ENCODE data around the gene CST1. TPM values are rescaled to one million over a fixed set of nuclear protein-coding genes. Genes with fewer than 3 reads are reported as not detected.
"Not testable (repeated sequence)": the region's sequence is repeated elsewhere in the genome, so short reads cannot be mapped to it uniquely, and the experiment has no call there.

CST1 gene
- total RNA-seq, 1 donor from 2014 or later: not detected

DNA sequence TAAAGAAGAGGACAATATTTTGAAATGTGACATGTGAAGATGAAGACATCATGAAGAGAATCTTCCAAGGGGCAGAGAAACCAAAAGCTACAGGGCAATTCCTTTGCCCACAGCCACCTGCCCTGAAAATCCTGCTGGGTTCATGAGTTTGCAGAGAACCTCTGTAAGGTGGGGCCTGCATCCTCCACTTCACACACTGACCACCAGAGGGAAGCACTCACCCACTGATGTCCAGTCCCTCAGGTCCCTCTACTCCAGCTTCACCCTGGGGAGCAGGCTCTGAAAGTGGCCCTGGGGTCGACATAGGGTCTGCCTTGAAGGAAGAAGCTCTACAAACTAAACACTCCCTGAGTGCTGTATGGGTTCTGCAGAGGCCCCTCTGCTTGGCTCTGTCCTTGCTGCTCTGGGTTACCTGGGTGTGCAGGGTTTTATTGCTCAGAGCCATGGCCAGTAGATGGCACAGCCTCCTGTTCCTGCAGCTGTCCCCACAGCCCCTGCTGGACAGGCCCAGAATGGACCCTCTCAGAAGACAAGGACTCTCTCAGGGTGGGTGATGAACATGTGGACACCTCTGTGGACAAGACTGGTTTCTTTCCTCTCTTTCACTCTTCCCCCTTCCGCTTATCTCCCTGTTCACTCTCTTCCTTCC, 27.0 kb downstream of the CST1 start:
- intact Hi-C loops (cut with micrococcal nuclease); DNase-seq: not testable (repeated sequence)
- peak; percentile 63 for ATAC-seq

DNA sequence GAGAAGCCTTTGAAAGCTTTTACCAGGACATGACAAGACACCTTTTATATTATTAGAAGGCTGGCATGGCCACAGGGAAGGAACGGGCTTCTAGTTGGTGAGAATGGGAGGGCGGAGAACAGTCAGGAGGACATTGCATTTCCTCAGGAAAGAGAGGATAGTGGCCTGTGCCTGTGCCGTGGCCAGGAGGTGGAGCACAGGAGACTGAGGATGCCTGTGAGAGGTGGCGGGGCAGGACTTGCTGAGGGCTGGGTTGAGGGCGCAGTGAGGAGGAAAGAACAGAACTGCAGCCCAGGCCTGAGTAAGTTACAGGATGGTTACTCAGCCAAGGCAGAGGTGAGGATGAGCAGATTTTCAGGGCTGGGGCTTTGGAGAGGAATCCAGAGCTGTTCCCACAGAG, 27.9 kb downstream of the CST1 start:
- intact Hi-C loops (cut with micrococcal nuclease); DNase-seq; ATAC-seq: not testable (repeated sequence)

DNA sequence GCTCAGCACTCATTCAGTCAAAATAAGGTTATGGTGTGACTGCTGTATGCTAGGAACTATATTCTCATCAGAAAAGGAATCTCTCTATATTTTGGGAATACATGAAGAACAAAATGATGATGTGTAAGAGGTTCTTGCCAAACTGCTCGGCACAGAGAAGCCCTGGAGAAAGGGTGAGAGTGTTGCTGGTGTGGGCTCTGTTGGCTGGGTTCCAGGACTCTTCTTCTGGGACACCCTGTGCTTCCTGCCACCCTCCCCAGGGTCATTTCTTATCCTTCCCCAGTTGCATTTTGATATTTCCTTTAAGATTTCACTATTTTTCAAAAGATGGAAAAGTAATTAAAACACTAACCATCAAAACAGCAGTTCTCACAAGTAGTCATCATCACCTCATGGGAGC, 28.8 kb downstream of the CST1 start:
- peak; percentile 64 for ATAC-seq
- no peak for DNase-seq
- intact Hi-C loops (cut with micrococcal nuclease): no loop called here

DNA sequence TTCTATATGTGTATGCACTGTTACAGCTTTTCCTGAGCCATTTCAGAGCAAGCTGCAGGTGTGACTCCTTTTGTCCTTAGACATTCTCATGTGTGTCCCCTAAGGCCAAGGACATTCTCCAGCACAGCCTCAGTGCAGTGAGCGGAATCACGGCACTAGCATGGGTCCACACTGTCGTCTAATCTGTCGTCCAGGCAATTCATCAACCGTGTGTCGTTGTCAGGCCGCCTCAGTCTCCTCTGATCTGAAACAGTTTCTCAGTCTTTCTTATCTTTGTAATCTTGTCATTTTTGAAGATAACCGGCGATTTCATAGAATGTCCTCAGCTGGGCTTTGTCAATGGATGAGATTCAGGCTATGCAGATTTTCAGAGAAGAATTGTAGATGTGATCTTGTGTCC, 31.4 kb downstream of the CST1 start:
- intact Hi-C loops (cut with micrococcal nuclease); ATAC-seq; DNase-seq: not testable (repeated sequence)

DNA sequence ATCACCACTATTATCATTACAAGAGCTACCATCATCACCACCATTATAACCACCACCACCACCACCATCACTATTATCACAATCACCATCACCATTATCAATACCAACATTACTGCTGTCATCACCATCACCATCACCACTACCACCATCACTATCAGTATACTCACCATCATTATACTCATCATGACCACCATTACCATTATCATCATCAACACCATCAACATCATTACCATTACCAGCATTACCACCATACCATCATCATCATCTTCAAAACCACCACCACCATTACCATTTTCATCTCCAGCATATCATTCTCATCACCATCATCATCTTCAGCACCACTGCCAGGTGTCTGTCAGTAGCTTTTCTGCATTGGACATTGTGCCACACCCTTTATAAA, 39.0 kb downstream of the CST1 start:
- not testable (repeated sequence) for ATAC-seq

DNA sequence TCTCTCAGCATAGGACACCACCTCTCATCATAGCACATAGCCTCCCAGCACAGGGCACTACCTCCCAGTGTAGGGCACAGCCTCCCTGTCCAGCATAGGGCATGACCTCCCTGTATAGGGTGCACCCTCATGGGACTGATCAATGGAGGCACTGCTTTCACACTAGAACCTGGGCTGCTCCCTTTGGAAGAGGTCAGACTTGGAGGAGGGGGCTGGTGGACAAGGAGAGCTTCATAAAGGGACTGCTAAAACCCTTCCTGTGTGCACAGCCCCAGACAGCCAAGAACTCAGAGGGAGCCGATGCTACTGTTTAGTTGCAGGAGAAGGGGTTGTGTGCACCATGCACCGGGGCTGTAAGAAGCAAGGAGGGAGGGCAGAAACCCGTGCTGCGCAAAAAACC, 40.0 kb downstream of the CST1 start:
- DNase-seq: no peak
- intact Hi-C loops (cut with micrococcal nuclease): no loop called here
- ATAC-seq: no peak

More for the DNA sequence above, 39.0 kb downstream of the CST1 start:
- intact Hi-C loops (cut with micrococcal nuclease); DNase-seq: not testable (repeated sequence)

DNA sequence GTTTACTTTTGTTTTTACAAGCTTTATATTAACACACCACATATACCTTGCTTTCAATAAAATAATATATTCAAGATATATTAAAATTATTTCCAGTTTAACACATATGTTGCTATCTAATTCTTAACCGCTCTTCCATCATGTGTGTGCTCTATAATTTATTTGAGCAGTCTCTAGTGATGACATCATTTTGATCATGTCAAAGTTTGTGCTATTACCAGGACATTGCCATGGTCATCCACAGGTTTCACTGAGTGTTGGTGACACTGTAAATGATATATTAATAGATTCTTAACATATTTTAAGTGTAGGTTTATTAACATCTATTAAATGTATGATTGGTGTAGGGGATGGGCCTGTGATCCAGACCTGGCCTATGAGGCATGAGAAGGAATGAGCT, 44.8 kb downstream of the CST1 start:
- intact Hi-C loops (cut with micrococcal nuclease): no loop called here
- DNase-seq (no peak), ATAC-seq (no peak)

DNA sequence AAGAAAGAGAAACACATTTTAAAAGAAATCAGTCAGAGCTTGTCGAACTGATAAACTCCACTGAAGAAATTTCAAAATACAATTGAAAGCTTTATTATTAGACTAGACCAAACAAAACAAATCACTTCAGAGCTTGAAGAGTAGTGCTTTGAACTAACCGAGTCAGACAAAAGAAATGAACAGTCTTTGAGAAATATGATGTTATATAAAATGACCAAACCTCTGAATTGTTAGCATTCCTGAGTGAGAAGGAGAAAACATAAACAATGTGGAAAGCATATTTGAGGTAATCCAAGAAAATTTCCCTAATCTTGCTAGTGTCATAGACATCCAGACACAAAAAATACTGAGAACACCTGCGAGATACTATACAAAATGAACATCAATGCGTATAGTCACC, 48.7 kb downstream of the CST1 start:
- no peak for ATAC-seq
- intact Hi-C loops (cut with micrococcal nuclease): no loop called here
- DNase-seq: no peak

DNA sequence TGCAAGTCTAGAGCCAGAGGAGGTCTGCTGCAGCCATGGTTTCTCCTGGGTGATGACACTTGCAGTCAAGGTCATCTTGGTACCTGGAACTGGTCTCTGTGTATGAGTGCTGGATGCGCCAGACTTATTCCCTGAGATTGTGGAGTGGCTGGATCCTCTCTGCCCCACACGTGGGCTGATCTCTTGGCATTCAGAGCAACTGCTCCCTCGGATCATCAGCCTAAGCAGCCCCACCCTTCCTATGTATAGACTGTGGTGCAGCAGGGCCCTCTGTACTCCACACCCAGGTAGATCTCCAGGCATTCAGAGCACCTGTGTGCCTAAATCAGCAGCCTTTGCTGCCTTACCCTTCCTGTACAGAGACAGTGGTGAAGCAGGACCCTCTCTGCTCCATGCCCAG, 49.8 kb downstream of the CST1 start:
- ATAC-seq (no peak), DNase-seq (no peak)
- intact Hi-C loops (cut with micrococcal nuclease): no loop called here

DNA sequence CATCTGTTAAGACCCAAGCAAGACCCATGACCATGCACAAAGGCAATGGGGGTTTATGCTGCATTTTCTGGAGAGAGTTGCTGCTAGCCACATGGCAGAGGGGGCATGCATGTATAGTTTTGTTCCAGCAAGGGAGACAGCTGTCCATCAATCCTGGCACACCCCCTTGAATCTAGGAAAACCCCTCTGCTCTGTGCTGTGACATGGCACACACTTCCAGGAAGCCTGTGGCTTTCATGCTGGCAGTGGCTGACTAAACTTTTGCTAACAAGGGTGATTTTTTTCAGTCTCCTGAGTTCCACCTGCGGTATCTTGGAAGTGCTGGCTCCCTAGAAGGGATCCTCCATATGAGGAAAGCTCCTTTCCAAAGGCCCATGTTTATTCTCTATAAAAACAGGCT, 52.8 kb downstream of the CST1 start:
- ATAC-seq (no peak), DNase-seq (no peak)
- intact Hi-C loops (cut with micrococcal nuclease): no loop called here

Other genes starting within 250 kb of the CST1 start
- not detected for gene CST9L, start 182.5 kb downstream of the CST1 start, total RNA-seq
- gene CST9, start 145.0 kb downstream of the CST1 start, total RNA-seq: not detected
- gene CST3, start 113.0 kb downstream of the CST1 start, total RNA-seq: 887 TPM
- gene CST4, start 61.9 kb downstream of the CST1 start, total RNA-seq: not detected
- not detected for gene CST2, start 75.8 kb upstream of the CST1 start, total RNA-seq
- gene CST5, start 128.8 kb upstream of the CST1 start, total RNA-seq: not detected
- not detected for gene GGTLC1, start 237.8 kb upstream of the CST1 start, total RNA-seq